Loucy (cell line): ENCODE results near the gene SOWAHD.
"Not testable (repeated sequence)": the region's sequence is repeated elsewhere in the genome, so short reads cannot be mapped to it uniquely, and the experiment has no call there.

Source experiments
- H2AFZ ChIP-seq: fragments of 200-600 bp; sonication (generic); 2 replicates; pipeline ENCODE4 v1.6.0; 2016; ENCODE audit warnings: antibody characterized with exemption, mild to moderate bottlenecking, low read length, moderate library complexity
- H3F3A ChIP-seq: fragments of 200-600 bp; 2 replicates; pipeline ENCODE4 v1.6.0; 2016; ENCODE audit warnings: antibody characterized with exemption, low read depth, mild to moderate bottlenecking
- H3K27me3 ChIP-seq: fragments of 200-600 bp; sonication (generic); 2 replicates; pipeline ENCODE4 v1.6.1; 2014; ENCODE audit warnings: low read length, mild to moderate bottlenecking; ENCODE audit not compliant: insufficient read depth, poor library complexity, severe bottlenecking
- H3K36me3 ChIP-seq: fragments of 200-600 bp; sonication (generic); 2 replicates; pipeline ENCODE4 v1.6.1; 2016; ENCODE audit warnings: low read length; ENCODE audit not compliant: insufficient read depth
- H3K4me1 ChIP-seq: fragments of 200-600 bp; sonication (generic); 2 replicates; pipeline ENCODE4 v1.5.1; 2014; ENCODE audit warnings: low read length, mild to moderate bottlenecking; ENCODE audit not compliant: insufficient read depth, poor library complexity, severe bottlenecking
- H3K4me2 ChIP-seq: fragments of 200-600 bp; sonication (generic); 2 replicates; pipeline ENCODE4 v1.6.0; 2014; ENCODE audit warnings: antibody characterized with exemption, low read length, low read depth, mild to moderate bottlenecking; ENCODE audit not compliant: poor library complexity, severe bottlenecking
- H3K4me3 ChIP-seq: fragments of 200-600 bp; sonication (generic); 2 replicates; pipeline ENCODE4 v1.5.1; 2014; ENCODE audit warnings: low read length, mild to moderate bottlenecking, mixed read lengths; ENCODE audit not compliant: poor library complexity, severe bottlenecking
- H3K79me2 ChIP-seq: fragments of 200-600 bp; sonication (generic); 2 replicates; pipeline ENCODE4 v1.6.1; 2014; ENCODE audit warnings: low read length; ENCODE audit not compliant: insufficient read depth
- H3K9ac ChIP-seq: fragments of 200-600 bp; sonication (generic); 2 replicates; pipeline ENCODE4 v1.6.0; 2014; ENCODE audit warnings: mild to moderate bottlenecking, low read depth, low read length, moderate library complexity; ENCODE audit not compliant: poor library complexity, severe bottlenecking
- H3K9me2 ChIP-seq: fragments of 200-600 bp; sonication (generic); replicated peaks from 2 replicates; pipeline ENCODE4 v1.6.1; 2016; ENCODE audit warnings: low read depth, low read length, mixed read lengths
- H3K9me3 ChIP-seq: fragments of 200-600 bp; sonication (generic); 2 replicates; pipeline ENCODE4 v1.6.1; 2014; ENCODE audit warnings: mild to moderate bottlenecking, antibody characterized with exemption, low read length, low read depth; ENCODE audit not compliant: insufficient read depth
- H4K20me1 ChIP-seq: fragments of 200-600 bp; sonication (generic); 2 replicates; pipeline ENCODE4 v1.6.0; 2014; ENCODE audit warnings: antibody characterized with exemption, low read length, mild to moderate bottlenecking; ENCODE audit not compliant: insufficient read depth, poor library complexity, severe bottlenecking
- CTCF ChIP-seq: fragments of 200-600 bp; sonication (generic); conservative IDR thresholded peaks from 2 replicates; pipeline ENCODE4 v1.5.1; 2014; ENCODE audit warnings: mild to moderate bottlenecking, antibody characterized with exemption, low read length
- EZH2phosphoT487 ChIP-seq: fragments of 200-600 bp; IDR thresholded peaks from 2 replicates; pipeline ENCODE4 v1.6.1; 2018; ENCODE audit warnings: antibody characterized with exemption, mild to moderate bottlenecking, moderate library complexity, borderline replicate concordance

SOWAHD gene

GRCh38 chrX:119763836-119764387, 5.5 kb downstream of the SOWAHD start:
- no peaks in the 10 kb centered on the region for H4K20me1 ChIP-seq
- TF ChIP-seq EZH2phosphoT487: no peak
- no peak for TF ChIP-seq CTCF
- H3K9me3 ChIP-seq: no peaks in the 10 kb centered on the region
- H3K4me2 ChIP-seq: no peak overlapping the region
- H3K9me2 ChIP-seq: no peaks in the 10 kb centered on the region
- no peaks in the 10 kb centered on the region for H3K36me3 ChIP-seq
- H3F3A ChIP-seq: no peaks in the 10 kb centered on the region
- H3K4me3 ChIP-seq: no peak overlapping the region
- H3K9ac ChIP-seq: no peak overlapping the region
- no peaks in the 10 kb centered on the region for H3K27me3 ChIP-seq
- no peaks in the 10 kb centered on the region for H3K79me2 ChIP-seq
- no peak overlapping the region for H2AFZ ChIP-seq
- H3K4me1 ChIP-seq: no peaks in the 10 kb centered on the region

GRCh38 chrX:119768436-119768835, 10.0 kb downstream of the SOWAHD start:
- H3K79me2 ChIP-seq, H3K4me2 ChIP-seq, H4K20me1 ChIP-seq, H3K4me3 ChIP-seq, H3K27me3 ChIP-seq, H3F3A ChIP-seq, H2AFZ ChIP-seq, H3K9me3 ChIP-seq, H3K9me2 ChIP-seq, H3K9ac ChIP-seq, H3K4me1 ChIP-seq, H3K36me3 ChIP-seq: not testable (repeated sequence)

- not testable (repeated sequence) for H3K9me3 ChIP-seq, H3F3A ChIP-seq, H3K9me2 ChIP-seq, H3K4me2 ChIP-seq, H3K79me2 ChIP-seq, H3K4me1 ChIP-seq, H3K9ac ChIP-seq, H4K20me1 ChIP-seq, H3K4me3 ChIP-seq, H2AFZ ChIP-seq, H3K27me3 ChIP-seq, H3K36me3 ChIP-seq
These were observed 11.0 kb downstream of the SOWAHD start for GRCh38 chrX:119769388-119769787.

GRCh38 chrX:119775517-119776238, 17.3 kb downstream of the SOWAHD start:
- Histone ChIP-seq H2AFZ (no peak overlapping the region), H3K4me3 (no peak overlapping the region), H3K27me3 (no peaks in the 10 kb centered on the region), H4K20me1 (no peaks in the 10 kb centered on the region), H3K9ac (no peak overlapping the region), H3K4me1 (no peaks in the 10 kb centered on the region), H3K9me2 (no peaks in the 10 kb centered on the region), H3F3A (no peaks in the 10 kb centered on the region), H3K36me3 (no peaks in the 10 kb centered on the region), H3K4me2 (no peak overlapping the region), H3K79me2 (no peaks in the 10 kb centered on the region), H3K9me3 (no peaks in the 10 kb centered on the region)
- TF ChIP-seq CTCF (no peak), EZH2phosphoT487 (no peak)
